Endothelial cell of umbilical vein (primary cell): ENCODE measurements around the gene RNU2-63P. TPM values are rescaled to one million over a fixed set of nuclear protein-coding genes. Genes with fewer than 3 reads are reported as not detected.

Experiments
- BruUV-seq: library from RNA; stranded (reverse); fragments of 400-500 nt; replicated peaks from 2 replicates; lab custom pipeline; 2021; lab: Mats Ljungman, UMichigan
- CTCF ChIA-PET: fragments of 300-600, 350-600 bp; sonication (Branson Sonifier 250); formaldehyde crosslinking; loops from one replicate; lab custom pipeline; 2021; ENCODE audit warnings: antibody characterized with exemption, inconsistent platforms; lab: Charles Lee
- POLR2A ChIA-PET: fragments of 300-600, 350-600 bp; sonication (Branson Sonifier 250); formaldehyde crosslinking; loops from one replicate; lab custom pipeline; 2021; ENCODE audit warnings: antibody characterized with exemption, inconsistent platforms; lab: Charles Lee
- DNase-seq: peaks from one replicate; pipeline ENCODE4 v3.0.0-alpha.2; 2011; ENCODE audit warnings: low read depth, low spot score
- FAIRE-seq: peaks from 2 replicates; lab custom pipeline; 2011; peaks lifted over from hg19 to GRCh38; lab: Jason Lieb, UNC
- H2AFZ ChIP-seq: 2 replicates; pipeline ENCODE4 v1.6.0; 2012; ENCODE audit warnings: low read depth, low read length, control low read depth, inconsistent platforms
- H3K27ac ChIP-seq: 2 replicates; pipeline ENCODE4 v1.5.1; 2011; ENCODE audit warnings: low read depth, mild to moderate bottlenecking, control low read depth, low read length, moderate library complexity; ENCODE audit not compliant: insufficient read depth
- H3K27me3 ChIP-seq, 2 experiments: 2 replicates each; pipeline versions ENCODE4 v1.6.0 to v1.6.1; 2011; ENCODE audit warnings: low read length in 2 of 2, mixed read lengths in 1 of 2; ENCODE audit not compliant: control insufficient read depth in 2 of 2, insufficient read depth in 2 of 2
- H3K36me3 ChIP-seq, 2 experiments: 2 replicates in 1 of 2; 3 replicates in 1 of 2; pipeline ENCODE4 v1.5.1; 2011; ENCODE audit warnings: low read length in 2 of 2, mild to moderate bottlenecking in 1 of 2, moderate library complexity in 1 of 2; ENCODE audit not compliant: control insufficient read depth in 2 of 2, insufficient read depth in 2 of 2; ENCODE audit errors: extremely low read depth in 1 of 2
- H3K4me1 ChIP-seq: 3 replicates; pipeline ENCODE4 v1.5.1; 2011; ENCODE audit warnings: mild to moderate bottlenecking, low read length; ENCODE audit not compliant: control insufficient read depth, insufficient read depth; ENCODE audit errors: extremely low read depth
- H3K4me2 ChIP-seq: 2 replicates; pipeline ENCODE4 v1.6.1; 2011; ENCODE audit warnings: low read length, control low read depth, mixed read lengths; ENCODE audit not compliant: insufficient read depth
- H3K4me3 ChIP-seq, 3 experiments: fragments of 200-600 bp in 1 of 3; sonication (generic), shearing (Covaris generic) in 1 of 3; replicated peaks in 1 of 3; 2 replicates each; pipeline ENCODE4 v1.5.1; 2011 to 2016; ENCODE audit warnings: control low read depth in 3 of 3, low read length in 3 of 3, mild to moderate bottlenecking in 2 of 3, inconsistent platforms in 1 of 3, low read depth in 1 of 3, moderate library complexity in 1 of 3; ENCODE audit not compliant: insufficient read depth in 1 of 3
- H3K79me2 ChIP-seq: 2 replicates; pipeline ENCODE4 v1.6.0; 2012; ENCODE audit warnings: low read length, inconsistent platforms; ENCODE audit not compliant: control insufficient read depth, insufficient read depth
- H3K9ac ChIP-seq: replicated peaks from 2 replicates; pipeline ENCODE3; 2011; ENCODE audit warnings: low read length, control low read depth; ENCODE audit not compliant: insufficient read depth; ENCODE audit errors: extremely low read depth
- H3K9me1 ChIP-seq: replicated peaks from 3 replicates; pipeline ENCODE4 v1.6.0; 2011; ENCODE audit warnings: mild to moderate bottlenecking, low read length; ENCODE audit not compliant: control insufficient read depth, insufficient read depth; ENCODE audit errors: extremely low read depth
- H3K9me3 ChIP-seq: replicated peaks from 2 replicates; pipeline ENCODE4 v1.5.1; 2012; ENCODE audit warnings: low read length, inconsistent platforms; ENCODE audit not compliant: control insufficient read depth, insufficient read depth
- H4K20me1 ChIP-seq: replicated peaks from 2 replicates; pipeline ENCODE3; 2011; ENCODE audit warnings: mild to moderate bottlenecking, low read length; ENCODE audit not compliant: control insufficient read depth, insufficient read depth; ENCODE audit errors: extremely low read depth
- EZH2 ChIP-seq: IDR thresholded peaks from 2 replicates; pipeline ENCODE4 v1.6.1; 2012; ENCODE audit warnings: borderline replicate concordance, low read depth, mild to moderate bottlenecking, moderate library complexity, low read length, inconsistent platforms; ENCODE audit not compliant: severe bottlenecking
- FOS ChIP-seq: IDR thresholded peaks from 2 replicates; pipeline ENCODE4 v1.6.1; 2011; ENCODE audit warnings: mild to moderate bottlenecking, low read length, moderate library complexity, borderline replicate concordance; ENCODE audit not compliant: insufficient read depth
- GATA2 ChIP-seq: IDR thresholded peaks from 2 replicates; pipeline ENCODE4 v1.7.0; 2011; ENCODE audit warnings: low read depth, mild to moderate bottlenecking, moderate library complexity, mixed read lengths, low read length; ENCODE audit not compliant: insufficient read length, insufficient read depth
- JUN ChIP-seq: IDR thresholded peaks from 2 replicates; pipeline ENCODE4 v1.6.1; 2011; ENCODE audit warnings: borderline replicate concordance, low read depth; ENCODE audit not compliant: insufficient read length, insufficient read depth
- MYC ChIP-seq: IDR thresholded peaks from one replicate; pipeline ENCODE4 v1.6.1; 2011; ENCODE audit warnings: mild to moderate bottlenecking, low read depth, low read length
- POLR2A ChIP-seq: IDR thresholded peaks from 2 replicates; pipeline ENCODE4 v1.6.1; 2012; ENCODE audit warnings: low read depth, mild to moderate bottlenecking, control low read depth, low read length
- POLR2AphosphoS5 ChIP-seq: IDR thresholded peaks from 2 replicates; pipeline ENCODE4 v1.6.1; 2012; ENCODE audit warnings: low read depth, mild to moderate bottlenecking, control low read depth, low read length, moderate library complexity; ENCODE audit not compliant: insufficient read depth
- dilution Hi-C: fragments of 300-500 bp; cut with MboI; formaldehyde crosslinking; loops from one replicate; pipeline ENCODE4 v1.15.0; 2019; ENCODE audit warnings: low sequenced_read_pairs; ENCODE audit not compliant: extremely low pct_ligation_motif_present
- intact Hi-C: fragments of 100-400 bp; cut with micrococcal nuclease; formaldehyde crosslinking; loops from one replicate; pipeline ENCODE4 v1.10.0; 2022
- polyA plus RNA-seq, 4 experiments: library from polyadenylated mRNA; depleted of rRNA in 3 of 4; stranded (reverse) in 3 of 4; unstranded in 1 of 4; fragments of >200 nt; gene quantifications; 2 replicates each; pipeline versions ENCODE4 v1.2.1 to v1.2.3, GENCODE V29; 2011 to 2012; ENCODE audit warnings: missing spikeins in 1 of 4
- total RNA-seq: library from RNA; stranded (reverse); gene quantifications from 2 replicates; pipeline ENCODE4 v1.2.3, GENCODE V29; 2021
- TF ChIP-seq, protein P1 (sequence below), 2 donors: IDR thresholded peaks; 1 replicate in 1 of 2; 2 replicates in 1 of 2; pipeline ENCODE4 v1.5.1; 2011; ENCODE audit warnings: low read length in 2 of 2, mild to moderate bottlenecking in 2 of 2, moderate library complexity in 2 of 2, control low read depth in 1 of 2, inconsistent platforms in 1 of 2, low read depth in 1 of 2; ENCODE audit not compliant: insufficient read depth in 1 of 2; ENCODE audit errors: extremely low read depth in 1 of 2
- TF ChIP-seq, protein P2 (sequence below): IDR thresholded peaks from 2 replicates; pipeline ENCODE4 v1.6.1; 2011; ENCODE audit not compliant: insufficient read depth, insufficient read length

RNU2-63P gene
- total and polyA plus RNA-seq, 2 donors (not counting 3 experiments of a cell fraction or from before 2014, with no cell fraction given) = not detected

DNA sequence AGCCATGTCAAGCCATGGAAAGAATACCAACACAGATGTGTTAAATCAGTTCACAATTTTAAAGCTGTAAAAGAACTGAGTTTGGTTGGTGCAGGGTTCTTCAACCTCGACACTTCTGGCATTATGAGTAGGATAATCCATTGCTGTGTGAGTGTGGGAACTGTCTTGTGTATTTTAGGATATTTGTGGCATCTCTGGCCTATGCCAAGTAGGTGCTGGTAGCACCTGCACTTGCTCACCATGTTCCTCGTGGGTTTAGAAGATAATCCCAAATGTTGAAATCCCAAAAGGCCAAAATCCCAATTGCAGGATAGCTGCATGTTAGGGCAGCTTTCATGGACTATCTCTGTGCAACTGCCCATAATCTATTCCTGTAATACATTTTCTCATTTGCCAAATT, 35.4 kb upstream of the RNU2-63P start:
- no peaks in the 10 kb centered on the region for H3K27me3 ChIP-seq
- H3K27ac ChIP-seq = no peak overlapping the region
- H3K79me2 ChIP-seq = peaks cover 30% of the 10 kb centered on the region
- no peak overlapping the region for H3K4me3 ChIP-seq
- H3K9ac ChIP-seq = no peak overlapping the region
- no peaks in the 10 kb centered on the region for H3K9me3 ChIP-seq
- ChIA-PET CTCF (interaction anchor here (4.1 kb wide), 1 partner anchor 8 kb away, joined by 20 read pairs; no protein-coding TSS in a partner anchor), POLR2A (no interaction called here)
- TF ChIP-seq POLR2AphosphoS5 = peak; percentile 22
- TF ChIP-seq, protein P1, sequence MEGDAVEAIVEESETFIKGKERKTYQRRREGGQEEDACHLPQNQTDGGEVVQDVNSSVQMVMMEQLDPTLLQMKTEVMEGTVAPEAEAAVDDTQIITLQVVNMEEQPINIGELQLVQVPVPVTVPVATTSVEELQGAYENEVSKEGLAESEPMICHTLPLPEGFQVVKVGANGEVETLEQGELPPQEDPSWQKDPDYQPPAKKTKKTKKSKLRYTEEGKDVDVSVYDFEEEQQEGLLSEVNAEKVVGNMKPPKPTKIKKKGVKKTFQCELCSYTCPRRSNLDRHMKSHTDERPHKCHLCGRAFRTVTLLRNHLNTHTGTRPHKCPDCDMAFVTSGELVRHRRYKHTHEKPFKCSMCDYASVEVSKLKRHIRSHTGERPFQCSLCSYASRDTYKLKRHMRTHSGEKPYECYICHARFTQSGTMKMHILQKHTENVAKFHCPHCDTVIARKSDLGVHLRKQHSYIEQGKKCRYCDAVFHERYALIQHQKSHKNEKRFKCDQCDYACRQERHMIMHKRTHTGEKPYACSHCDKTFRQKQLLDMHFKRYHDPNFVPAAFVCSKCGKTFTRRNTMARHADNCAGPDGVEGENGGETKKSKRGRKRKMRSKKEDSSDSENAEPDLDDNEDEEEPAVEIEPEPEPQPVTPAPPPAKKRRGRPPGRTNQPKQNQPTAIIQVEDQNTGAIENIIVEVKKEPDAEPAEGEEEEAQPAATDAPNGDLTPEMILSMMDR (IDR thresholded peaks at IDR 0.05; ENCODE audit: extremely low read depth in 1 of 2, insufficient read depth in 1 of 2, low read depth in 1 of 2, low read length in 2 of 2) = no peak
- BruUV-seq = no TSS peak
- no peaks in the 10 kb centered on the region for H4K20me1 ChIP-seq
- H3K36me3 ChIP-seq = no peaks in the 10 kb centered on the region
- no peak for FAIRE-seq
- intact Hi-C loops (no loop called here), dilution Hi-C loops (no loop called here)
- peaks cover 22% of the 10 kb centered on the region for H3K4me1 ChIP-seq
- H3K4me2 ChIP-seq = no peak overlapping the region
- no peaks in the 10 kb centered on the region for H3K9me1 ChIP-seq
- no peak overlapping the region for H2AFZ ChIP-seq
- no peak for DNase-seq

DNA sequence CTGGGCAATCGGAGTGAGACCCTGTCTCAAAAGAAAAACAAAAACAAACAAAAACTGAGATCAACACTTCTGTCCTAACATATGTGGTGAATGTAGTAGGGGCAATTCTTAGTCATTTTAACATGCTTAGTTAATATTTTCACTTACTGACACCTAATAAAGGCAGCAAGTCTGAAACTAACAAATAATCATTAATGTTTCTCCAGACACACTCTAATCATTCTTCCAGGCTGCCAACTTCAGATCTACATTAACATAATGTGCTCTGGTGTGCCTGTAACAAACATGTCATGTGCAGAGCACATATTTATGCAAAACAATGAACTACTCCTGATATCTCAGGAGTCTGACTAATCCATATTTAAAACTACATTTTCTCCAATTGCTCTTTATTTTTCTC, 33.3 kb upstream of the RNU2-63P start:
- Histone ChIP-seq H3K4me3 (no peak overlapping the region), H3K9me3 (no peaks in the 10 kb centered on the region), H2AFZ (no peak overlapping the region), H3K4me1 (peaks cover 17% of the 10 kb centered on the region), H4K20me1 (no peaks in the 10 kb centered on the region), H3K27ac (no peak overlapping the region), H3K9me1 (no peaks in the 10 kb centered on the region), H3K4me2 (no peak overlapping the region), H3K36me3 (no peaks in the 10 kb centered on the region), H3K79me2 (peaks cover 21% of the 10 kb centered on the region), H3K27me3 (no peaks in the 10 kb centered on the region), H3K9ac (no peak overlapping the region)
- dilution Hi-C loops (no loop called here), intact Hi-C loops (no loop called here)
- FAIRE-seq (no peak), DNase-seq (no peak)
- TF ChIP-seq EZH2 = no peak
- no peak for TF ChIP-seq JUN
- no peak for TF ChIP-seq POLR2AphosphoS5
- no peak for TF ChIP-seq GATA2
- no peak for TF ChIP-seq FOS
- TF ChIP-seq, protein P2, sequence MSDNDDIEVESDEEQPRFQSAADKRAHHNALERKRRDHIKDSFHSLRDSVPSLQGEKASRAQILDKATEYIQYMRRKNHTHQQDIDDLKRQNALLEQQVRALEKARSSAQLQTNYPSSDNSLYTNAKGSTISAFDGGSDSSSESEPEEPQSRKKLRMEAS = no peak
- no peak for TF ChIP-seq MYC
- TF ChIP-seq, protein P1 (IDR thresholded peaks at IDR 0.05; ENCODE audit: extremely low read depth in 1 of 2, insufficient read depth in 1 of 2, low read depth in 1 of 2, low read length in 2 of 2) = no peak
- no peak for TF ChIP-seq POLR2A
- BruUV-seq = no TSS peak
- ChIA-PET CTCF (interaction anchor here (2.3 to 4.1 kb wide), 2 partner anchors 10 kb away, joined by 4 to 20 read pairs; no protein-coding TSS in a partner anchor), POLR2A (no interaction called here)
